Body of pancreas (tissue), 4 donors: Measurements from ENCODE around the gene GBP6. TPM values are rescaled to one million over a fixed set of nuclear protein-coding genes. Genes with fewer than 3 reads are reported as not detected.

Source experiments
- ATAC-seq: fragments of 150-250 bp; one replicate; pipeline ENCODE4 v1.9.1; 2016
- DNase-seq, 4 donors: peaks; one replicate each; pipeline ENCODE4 v3.0.0-alpha.2; 2019
- H3K27ac ChIP-seq, 4 donors: fragments of 200-600 bp; sonication (generic); 1 replicate in 3 of 4; 2 replicates in 1 of 4; pipeline versions ENCODE4 v1.5.1 to v1.6.1; 2016 to 2019; ENCODE audit warnings: mild to moderate bottlenecking in 1 of 4, mixed read lengths in 1 of 4, moderate library complexity in 1 of 4
- H3K27me3 ChIP-seq, 2 donors: fragments of 200-600 bp; sonication (generic); one replicate each; pipeline ENCODE4 v1.6.0; 2016; ENCODE audit warnings: mild to moderate bottlenecking in 1 of 2
- H3K36me3 ChIP-seq, 2 donors: fragments of 200-600 bp; sonication (generic); replicated peaks in 1 of 2; 2 replicates each; pipeline ENCODE4 v1.5.1; 2016; ENCODE audit warnings: low read depth in 2 of 2; ENCODE audit not compliant: insufficient read depth in 1 of 2
- H3K4me1 ChIP-seq: fragments of 200-600 bp; sonication (generic); one replicate; pipeline ENCODE4 v1.6.0; 2016
- H3K4me3 ChIP-seq, 2 donors: fragments of 200-600 bp; sonication (generic); 1 replicate in 1 of 2; 2 replicates in 1 of 2; pipeline ENCODE4 v1.5.1; 2016 to 2019
- H3K9me3 ChIP-seq, 3 donors: fragments of 200-600 bp; sonication (generic); 1 replicate in 2 of 3; 2 replicates in 1 of 3; pipeline ENCODE4 v1.5.1; 2016
- CTCF ChIP-seq, 7 experiments: fragments of 450-650 bp in 4 of 7; fragments of 200-600 bp in 3 of 7; sonication (generic) in 3 of 7; IDR thresholded peaks; one replicate each; pipeline ENCODE4 v1.5.1; 2016 to 2019; ENCODE audit warnings: antibody characterized with exemption in 7 of 7
- POLR2A ChIP-seq, 3 donors: fragments of 450-650 bp; IDR thresholded peaks; one replicate each; pipeline ENCODE4 v1.6.1; 2016; ENCODE audit warnings: antibody characterized with exemption in 3 of 3, mild to moderate bottlenecking in 2 of 3
- WGBS, 2 donors: methylation state at CpG; one replicate each; pipeline ENCODE4 v1.1.5; 2017; 5-methylcytosine and 5-hydroxymethylcytosine counted together
- intact Hi-C: fragments of 100-400 bp; cut with DNase I; formaldehyde crosslinking; loops from one replicate; pipeline ENCODE4 v1.15.1; 2023
- total RNA-seq, 2 donors: library from RNA; depleted of rRNA; stranded (reverse); fragments of >200 nt; gene quantifications; one replicate each; pipeline ENCODE4 v1.1.0, GENCODE V29; 2016

Gene GBP6, protein sequence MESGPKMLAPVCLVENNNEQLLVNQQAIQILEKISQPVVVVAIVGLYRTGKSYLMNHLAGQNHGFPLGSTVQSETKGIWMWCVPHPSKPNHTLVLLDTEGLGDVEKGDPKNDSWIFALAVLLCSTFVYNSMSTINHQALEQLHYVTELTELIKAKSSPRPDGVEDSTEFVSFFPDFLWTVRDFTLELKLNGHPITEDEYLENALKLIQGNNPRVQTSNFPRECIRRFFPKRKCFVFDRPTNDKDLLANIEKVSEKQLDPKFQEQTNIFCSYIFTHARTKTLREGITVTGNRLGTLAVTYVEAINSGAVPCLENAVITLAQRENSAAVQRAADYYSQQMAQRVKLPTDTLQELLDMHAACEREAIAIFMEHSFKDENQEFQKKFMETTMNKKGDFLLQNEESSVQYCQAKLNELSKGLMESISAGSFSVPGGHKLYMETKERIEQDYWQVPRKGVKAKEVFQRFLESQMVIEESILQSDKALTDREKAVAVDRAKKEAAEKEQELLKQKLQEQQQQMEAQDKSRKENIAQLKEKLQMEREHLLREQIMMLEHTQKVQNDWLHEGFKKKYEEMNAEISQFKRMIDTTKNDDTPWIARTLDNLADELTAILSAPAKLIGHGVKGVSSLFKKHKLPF
- not detected for total RNA-seq

- Histone ChIP-seq H3K36me3 (no peaks in the 10 kb centered on the region), H3K27ac (no peak within 1 kb of the TSS), H3K4me3 (no peak within 1 kb of the TSS), H3K4me1 (no peaks in the 10 kb centered on the region), H3K27me3 (no peaks in the 10 kb centered on the region), H3K9me3 (no peaks in the 10 kb centered on the region)
- no peak for DNase-seq
- TF ChIP-seq POLR2A (IDR thresholded peaks at IDR 0.05) (no peak), CTCF (IDR thresholded peaks at IDR 0.05) (no peak)
- intact Hi-C loops: no loop called here
- 58 to 70% methylated on average over 8 to 10 of the region's 10 CpGs for WGBS, 2 donors
- no peak for ATAC-seq
Measured at GRCh38 chr1:89363638-89364536, at the start of gene GBP6. Gene GBP6, plus strand, starts transcription at chr1:89364059. Its CDS starts 4,493 bp downstream, at chr1:89368552.

GRCh38 chr1:89322402-89322801 is 41.5 kb upstream of the GBP6 start:
- no peak overlapping the region for H3K4me3 ChIP-seq
- TF ChIP-seq CTCF (IDR thresholded peaks at IDR 0.05): no peak
- no peak for TF ChIP-seq POLR2A (IDR thresholded peaks at IDR 0.05)
- no peak overlapping the region for H3K27ac ChIP-seq
- H3K27me3 ChIP-seq: no peaks in the 10 kb centered on the region
- H3K4me1 ChIP-seq: no peaks in the 10 kb centered on the region
- WGBS, 2 donors: 25 to 27% methylated on average over 1 of the region's 1 CpG
- ATAC-seq (no peak), DNase-seq (no peak)
- H3K36me3 ChIP-seq: no peaks in the 10 kb centered on the region
- intact Hi-C loops: no loop called here
- H3K9me3 ChIP-seq: no peaks in the 10 kb centered on the region

- Histone ChIP-seq H3K4me1 (no peaks in the 10 kb centered on the region), H3K36me3 (no peaks in the 10 kb centered on the region), H3K4me3 (no peak overlapping the region), H3K27me3 (no peaks in the 10 kb centered on the region), H3K27ac (no peak overlapping the region), H3K9me3 (no peaks in the 10 kb centered on the region)
- intact Hi-C loops: no loop called here
- ATAC-seq (no peak), DNase-seq (no peak)
- TF ChIP-seq POLR2A (IDR thresholded peaks at IDR 0.05) (no peak), CTCF (IDR thresholded peaks at IDR 0.05) (no peak)
- WGBS, 2 donors: 55 to 58% methylated on average over 2 of the region's 2 CpGs
Measured at GRCh38 chr1:89331890-89332289, 32.0 kb upstream of the GBP6 start.

- no peaks in the 10 kb centered on the region for H3K9me3 ChIP-seq
- TF ChIP-seq CTCF (IDR thresholded peaks at IDR 0.05): no peak
- TF ChIP-seq POLR2A (IDR thresholded peaks at IDR 0.05): no peak
- no peaks in the 10 kb centered on the region for H3K4me1 ChIP-seq
- no peaks in the 10 kb centered on the region for H3K36me3 ChIP-seq
- ATAC-seq: no peak
- intact Hi-C loops: no loop called here
- H3K27ac ChIP-seq: no peak overlapping the region
- no peak overlapping the region for H3K4me3 ChIP-seq
- 37 to 41% methylated on average over 3 of the region's 3 CpGs for WGBS, 2 donors
- no peak for DNase-seq
- no peaks in the 10 kb centered on the region for H3K27me3 ChIP-seq
Measured at GRCh38 chr1:89332461-89332860, 31.4 kb upstream of the GBP6 start.
